Fibroblast of skin of back (primary cell): ENCODE measurements around the gene TBC1D25.

Experiments used
- DNase-seq: peaks from one replicate; pipeline ENCODE4 v3.0.0-alpha.2; 2013

TBC1D25 gene

DNA sequence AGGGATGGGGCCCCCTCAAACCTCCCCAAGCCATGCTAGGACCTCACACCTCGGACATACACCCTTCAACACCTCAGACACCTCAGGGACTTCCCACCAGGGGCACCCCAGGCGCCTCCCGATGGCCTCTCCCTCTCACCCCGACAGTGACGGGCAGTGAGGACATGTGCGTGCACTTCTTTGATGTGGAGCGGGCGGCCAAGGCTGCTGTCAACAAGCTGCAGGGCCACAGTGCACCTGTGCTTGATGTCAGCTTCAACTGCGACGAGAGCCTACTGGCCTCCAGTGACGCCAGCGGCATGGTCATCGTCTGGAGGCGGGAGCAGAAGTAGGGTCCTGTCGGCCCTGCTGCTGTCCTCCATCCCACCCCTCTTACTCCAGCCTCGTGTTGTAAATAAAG, 65.2 kb downstream of the TBC1D25 start:
- DNase-seq = no peak

DNA sequence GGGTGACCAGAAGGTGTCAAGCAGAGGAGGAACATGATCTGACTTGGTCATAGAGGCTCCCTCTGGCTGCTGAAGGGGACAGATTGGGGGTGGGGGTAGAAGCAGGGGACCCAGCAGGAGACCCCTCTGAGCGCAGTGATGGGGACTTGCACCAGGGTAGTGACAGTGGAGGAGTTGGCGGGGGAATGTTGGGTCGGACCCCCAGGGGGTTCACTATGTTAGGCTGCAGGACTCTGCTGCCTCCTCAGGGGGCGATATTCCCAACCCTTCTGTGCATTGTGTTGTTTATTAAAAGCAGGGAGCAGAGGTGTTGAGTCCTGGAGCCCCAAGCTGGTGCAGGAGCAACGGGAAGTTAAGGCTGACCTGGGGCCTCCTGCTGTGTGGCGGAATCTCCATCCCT, 66.6 kb downstream of the TBC1D25 start:
- DNase-seq = no peak

GRCh38 chrX:48611703-48612102, 72.2 kb downstream of the TBC1D25 start:
- DNase-seq = no peak
